Hepatocyte (in vitro differentiated cells): ENCODE measurements around the gene CNTNAP1. TPM values are rescaled to one million over a fixed set of nuclear protein-coding genes. Genes with fewer than 3 reads are reported as not detected.

Experiments used
- DNase-seq: peaks from one replicate; pipeline ENCODE4 v3.0.0-alpha.2; 2016; ENCODE audit warnings: low spot score
- H2AFZ ChIP-seq: fragments of 200-600 bp; sonication (generic); 2 replicates; pipeline ENCODE4 v1.6.0; 2016; ENCODE audit warnings: antibody characterized with exemption, mild to moderate bottlenecking
- H3K27ac ChIP-seq: fragments of 200-600 bp; sonication (generic); 2 replicates; pipeline ENCODE4 v1.5.1; 2016; ENCODE audit warnings: mild to moderate bottlenecking
- H3K27me3 ChIP-seq: fragments of 200-600 bp; sonication (generic); 2 replicates; pipeline ENCODE4 v1.6.1; 2016
- H3K36me3 ChIP-seq: fragments of 200-600 bp; sonication (generic); replicated peaks from 2 replicates; pipeline ENCODE4 v1.5.1; 2016; ENCODE audit warnings: low read depth; ENCODE audit not compliant: insufficient read depth
- H3K4me1 ChIP-seq: fragments of 200-600 bp; sonication (generic); 2 replicates; pipeline ENCODE4 v1.5.1; 2016; ENCODE audit warnings: mild to moderate bottlenecking, moderate library complexity; ENCODE audit not compliant: insufficient read depth
- H3K4me2 ChIP-seq: fragments of 200-600 bp; sonication (generic); 2 replicates; pipeline ENCODE4 v1.6.0; 2016
- H3K4me3 ChIP-seq: fragments of 200-600 bp; sonication (generic); 2 replicates; pipeline ENCODE4 v1.5.1; 2016; ENCODE audit warnings: mild to moderate bottlenecking
- H3K79me2 ChIP-seq: fragments of 200-600 bp; sonication (generic); 2 replicates; pipeline ENCODE4 v1.6.0; 2017; ENCODE audit warnings: mild to moderate bottlenecking
- H3K9me2 ChIP-seq: fragments of 200-600 bp; sonication (generic); replicated peaks from 2 replicates; pipeline ENCODE4 v1.6.0; 2017; ENCODE audit warnings: mild to moderate bottlenecking; ENCODE audit not compliant: insufficient read depth
- H3K9me3 ChIP-seq: fragments of 200-600 bp; sonication (generic); 2 replicates; pipeline ENCODE4 v1.5.1; 2016; ENCODE audit warnings: low read depth, mild to moderate bottlenecking
- H4K20me1 ChIP-seq: fragments of 200-600 bp; sonication (generic); 2 replicates; pipeline ENCODE4 v1.6.0; 2016; ENCODE audit warnings: mild to moderate bottlenecking; ENCODE audit not compliant: insufficient read depth, poor library complexity, severe bottlenecking
- CTCF ChIP-seq: fragments of 200-600 bp; sonication (generic); IDR thresholded peaks from 2 replicates; pipeline ENCODE4 v1.5.1; 2016; ENCODE audit warnings: antibody characterized with exemption, mild to moderate bottlenecking; ENCODE audit not compliant: poor library complexity
- EZH2 ChIP-seq: fragments of 200-600 bp; sonication (generic); IDR thresholded peaks from 2 replicates; pipeline ENCODE4 v1.6.1; 2016; ENCODE audit warnings: antibody characterized with exemption, mild to moderate bottlenecking, borderline replicate concordance
- EZH2phosphoT487 ChIP-seq: fragments of 200-600 bp; sonication (generic); IDR thresholded peaks from one replicate; pipeline ENCODE4 v1.6.1; 2018; ENCODE audit warnings: antibody characterized with exemption, mild to moderate bottlenecking, low read depth, moderate library complexity; ENCODE audit not compliant: unreplicated experiment, severe bottlenecking
- WGBS: methylation state at CpG from one replicate; pipeline ENCODE4 v1.1.6; 2016; ENCODE audit warnings: low lambda C conversion rate; ENCODE audit errors: missing lambda C conversion rate; 5-methylcytosine and 5-hydroxymethylcytosine counted together
- polyA plus RNA-seq: library from polyadenylated mRNA; unstranded; fragments of >200 nt; fragmentation: Nextera tagmentation; extraction: Ambion mirVana; gene quantifications from 2 replicates; pipeline ENCODE4 v1.2.1, GENCODE V29; 2016
- total RNA-seq: library from RNA; depleted of rRNA; stranded (reverse); fragments of >200 nt; gene quantifications from 2 replicates; pipeline ENCODE4 v1.2.3, GENCODE V29; 2014

CNTNAP1 gene
- total RNA-seq (3.6 and 4.4 TPM in 2 replicates), polyA plus RNA-seq (2.0 and 2.6 TPM in 2 replicates)

GRCh38 chr17:42681976-42682721 is at the start of gene CNTNAP1:
Gene CNTNAP1 (plus strand): TSS chr17:42682531. CDS start chr17:42682830, 299 bp downstream.
- WGBS, result 15% methylated on average over 19 of the region's 22 CpGs
- Histone ChIP-seq H3K4me1 (peaks cover 27% of the 10 kb centered on the region), H3K4me2 (peak within 1 kb of the TSS; percentile 96)

GRCh38 chr17:42632949-42633444 is 49.3 kb upstream of the CNTNAP1 start:
- H3K4me2 ChIP-seq, result no peak overlapping the region
- no peaks in the 10 kb centered on the region for H3K4me1 ChIP-seq
- no peaks in the 10 kb centered on the region for H3K9me2 ChIP-seq
- peak; percentile 66 for DNase-seq
- WGBS, result 77% methylated on average over 9 of the region's 9 CpGs
- no peaks in the 10 kb centered on the region for H3K79me2 ChIP-seq
- H3K4me3 ChIP-seq, result no peak overlapping the region
- peak overlapping the region; percentile 88 for H3K27ac ChIP-seq
- TF ChIP-seq CTCF (no peak), EZH2 (no peak), EZH2phosphoT487 (no peak)
- no peaks in the 10 kb centered on the region for H3K36me3 ChIP-seq
- no peaks in the 10 kb centered on the region for H4K20me1 ChIP-seq
- no peak overlapping the region for H2AFZ ChIP-seq
- H3K9me3 ChIP-seq, result no peaks in the 10 kb centered on the region
- no peaks in the 10 kb centered on the region for H3K27me3 ChIP-seq

More at GRCh38 chr17:42681976-42682721, at the start of gene CNTNAP1:
- no peaks in the 10 kb centered on the region for H4K20me1 ChIP-seq
- H3K4me3 ChIP-seq, result peak within 1 kb of the TSS; percentile 36
- no peaks in the 10 kb centered on the region for H3K9me2 ChIP-seq
- H3K27ac ChIP-seq, result peak within 1 kb of the TSS; percentile 53
- peak within 1 kb of the TSS; percentile 3 for H2AFZ ChIP-seq
- no peaks in the 10 kb centered on the region for H3K9me3 ChIP-seq
- no peaks in the 10 kb centered on the region for H3K27me3 ChIP-seq
- peak; percentile 87 for DNase-seq
- no peak for TF ChIP-seq CTCF
- TF ChIP-seq EZH2phosphoT487, result no peak
- TF ChIP-seq EZH2, result no peak
- H3K79me2 ChIP-seq, result peaks cover 2% of the 10 kb centered on the region
- no peaks in the 10 kb centered on the region for H3K36me3 ChIP-seq

GRCh38 chr17:42639525-42640113 is 42.7 kb upstream of the CNTNAP1 start:
- TF ChIP-seq EZH2 (no peak), EZH2phosphoT487 (no peak), CTCF (no peak)
- WGBS, result 84% methylated on average over 6 of the region's 7 CpGs
- Histone ChIP-seq H3K79me2 (no peaks in the 10 kb centered on the region), H4K20me1 (no peaks in the 10 kb centered on the region), H3K27me3 (no peaks in the 10 kb centered on the region), H3K4me2 (no peak overlapping the region), H3K4me3 (no peak overlapping the region), H3K9me2 (no peaks in the 10 kb centered on the region), H3K36me3 (no peaks in the 10 kb centered on the region), H3K27ac (no peak overlapping the region), H3K4me1 (no peaks in the 10 kb centered on the region), H3K9me3 (no peaks in the 10 kb centered on the region), H2AFZ (no peak overlapping the region)
- no peak for DNase-seq
